Fibroblast of skin of scalp (primary cell): ENCODE results near the gene CDC42BPA.

ENCODE experiments used
- DNase-seq: peaks from one replicate; pipeline ENCODE4 v3.0.0-alpha.2; 2013

Gene CDC42BPA

DNA sequence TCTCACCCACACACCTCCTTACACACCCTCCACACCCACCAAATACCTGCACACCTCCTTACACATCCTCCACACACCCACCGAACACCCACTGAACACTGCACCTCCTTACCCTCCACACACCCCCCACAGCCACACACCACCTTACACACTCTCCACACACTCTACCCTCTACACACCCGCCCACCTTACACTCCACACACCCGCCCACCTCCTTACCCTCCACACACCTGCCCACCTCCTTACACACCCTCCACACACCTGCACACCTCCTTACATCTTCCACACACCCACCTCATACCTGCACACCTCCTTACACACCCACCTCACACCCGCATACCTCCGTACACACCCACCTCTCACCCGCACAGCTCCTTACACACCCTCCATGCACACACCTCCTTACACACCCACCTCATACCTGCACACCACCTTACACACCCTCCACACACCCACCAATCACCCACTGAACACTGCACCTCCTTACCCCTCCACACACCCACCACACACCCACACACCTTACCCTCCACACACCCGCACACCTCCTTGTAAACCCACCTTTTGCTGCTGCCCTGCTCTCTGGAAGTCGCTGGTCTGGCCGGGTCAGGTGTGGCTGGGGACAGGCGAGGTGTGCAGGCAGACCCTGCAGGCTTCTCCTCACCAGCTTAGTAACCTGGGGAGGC lies 339.7 kb downstream of the CDC42BPA start:
- no peak for DNase-seq

DNA sequence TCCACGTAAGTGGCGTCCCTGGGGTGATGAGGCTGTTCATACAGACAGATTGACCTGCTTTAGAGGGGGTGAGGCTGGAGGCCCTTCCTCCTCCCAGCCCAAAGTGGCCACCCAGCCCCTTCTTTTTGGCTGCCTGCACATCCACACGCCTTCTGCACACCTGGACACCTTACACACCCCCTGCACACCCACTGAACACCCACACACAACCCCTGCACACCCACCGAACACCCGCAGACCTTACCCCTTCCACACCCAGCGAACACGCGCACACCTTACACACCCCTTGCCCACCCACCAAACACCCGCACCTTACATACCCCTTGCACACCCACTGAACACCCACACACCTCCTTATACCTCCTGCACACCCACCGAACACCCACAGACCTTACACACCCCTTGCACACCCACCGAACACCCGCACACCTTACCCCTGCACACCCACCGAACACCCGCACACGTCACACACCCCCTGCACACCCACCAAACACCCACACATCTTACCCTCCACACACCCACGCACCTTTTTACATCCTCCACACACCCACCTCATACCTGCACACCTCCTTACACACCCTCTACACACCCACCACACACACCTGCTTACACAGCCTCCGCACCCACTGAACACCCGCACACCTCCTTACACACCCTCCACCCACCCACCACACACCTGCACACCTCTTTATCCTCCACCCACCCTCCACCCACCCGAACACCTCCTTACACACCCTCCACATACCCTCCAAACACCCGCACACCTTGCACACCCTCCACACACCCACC lies 340.5 kb downstream of the CDC42BPA start:
- DNase-seq = no peak

DNA sequence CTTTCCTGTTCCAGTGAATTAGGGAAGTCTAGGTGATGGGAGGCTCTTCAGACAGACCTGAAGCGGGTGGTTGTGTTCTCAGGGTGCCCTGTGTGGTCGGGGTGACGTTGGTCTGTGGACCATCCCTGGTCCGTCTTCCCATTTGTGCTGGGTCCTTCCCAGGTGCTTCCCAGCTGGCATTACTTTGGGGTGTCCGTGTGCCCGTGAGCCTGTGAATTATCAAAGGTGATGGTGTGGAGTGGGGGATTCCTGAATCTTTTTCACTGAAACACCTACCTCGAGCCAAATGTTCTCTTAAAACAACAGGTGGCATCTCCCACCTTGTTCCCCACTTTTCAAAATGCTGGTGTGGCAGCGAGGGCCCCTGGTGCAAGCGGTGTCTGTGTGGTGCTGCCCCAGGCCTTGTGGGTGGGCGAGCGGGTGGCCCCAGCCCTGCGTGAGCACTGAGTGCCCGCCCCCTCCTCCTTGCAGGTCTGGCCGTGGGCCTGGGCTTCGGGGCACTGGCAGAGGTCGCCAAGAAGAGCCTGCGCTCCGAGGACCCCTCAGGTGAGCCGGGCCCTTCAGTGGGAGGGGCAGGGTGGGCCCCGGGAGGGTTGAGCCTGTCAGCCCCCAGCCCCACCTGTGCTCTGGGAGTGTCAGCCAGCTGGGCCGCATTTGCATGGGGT lies 341.2 kb downstream of the CDC42BPA start:
- no peak for DNase-seq

DNA sequence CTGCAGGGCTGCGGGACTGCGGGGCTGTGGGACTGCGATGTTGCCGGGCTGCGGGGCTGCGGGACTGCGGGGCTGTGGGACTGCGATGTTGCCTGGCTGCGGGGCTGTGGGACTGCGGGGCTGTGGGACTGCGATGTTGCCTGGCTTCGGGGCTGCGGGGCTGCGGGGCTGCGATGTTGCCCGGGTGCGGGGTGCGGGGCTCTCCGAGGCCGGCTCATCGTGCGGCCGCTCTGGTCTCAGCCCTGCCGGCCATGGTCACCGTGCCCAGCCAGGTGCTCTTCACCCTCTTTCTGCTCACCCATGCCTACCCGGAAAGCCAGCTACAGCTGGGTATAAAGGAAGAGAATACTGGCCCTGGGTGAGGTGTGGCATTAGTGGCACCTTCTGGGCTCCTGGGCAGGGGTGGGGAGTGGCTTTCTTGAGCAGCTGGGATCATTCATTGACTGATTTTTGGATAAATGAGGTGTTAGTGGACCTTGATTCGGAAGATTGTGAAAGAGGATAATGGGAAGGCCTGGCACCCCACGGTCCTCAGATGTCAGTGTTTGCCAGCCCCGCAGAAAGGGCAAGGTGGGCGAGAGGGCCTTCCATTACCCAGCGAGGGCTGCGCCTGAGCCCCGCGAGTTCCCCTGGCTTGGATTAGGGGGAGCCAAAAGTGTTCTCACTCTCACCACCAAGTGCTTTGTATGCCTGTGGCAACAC lies 341.9 kb downstream of the CDC42BPA start:
- DNase-seq = no peak

DNA sequence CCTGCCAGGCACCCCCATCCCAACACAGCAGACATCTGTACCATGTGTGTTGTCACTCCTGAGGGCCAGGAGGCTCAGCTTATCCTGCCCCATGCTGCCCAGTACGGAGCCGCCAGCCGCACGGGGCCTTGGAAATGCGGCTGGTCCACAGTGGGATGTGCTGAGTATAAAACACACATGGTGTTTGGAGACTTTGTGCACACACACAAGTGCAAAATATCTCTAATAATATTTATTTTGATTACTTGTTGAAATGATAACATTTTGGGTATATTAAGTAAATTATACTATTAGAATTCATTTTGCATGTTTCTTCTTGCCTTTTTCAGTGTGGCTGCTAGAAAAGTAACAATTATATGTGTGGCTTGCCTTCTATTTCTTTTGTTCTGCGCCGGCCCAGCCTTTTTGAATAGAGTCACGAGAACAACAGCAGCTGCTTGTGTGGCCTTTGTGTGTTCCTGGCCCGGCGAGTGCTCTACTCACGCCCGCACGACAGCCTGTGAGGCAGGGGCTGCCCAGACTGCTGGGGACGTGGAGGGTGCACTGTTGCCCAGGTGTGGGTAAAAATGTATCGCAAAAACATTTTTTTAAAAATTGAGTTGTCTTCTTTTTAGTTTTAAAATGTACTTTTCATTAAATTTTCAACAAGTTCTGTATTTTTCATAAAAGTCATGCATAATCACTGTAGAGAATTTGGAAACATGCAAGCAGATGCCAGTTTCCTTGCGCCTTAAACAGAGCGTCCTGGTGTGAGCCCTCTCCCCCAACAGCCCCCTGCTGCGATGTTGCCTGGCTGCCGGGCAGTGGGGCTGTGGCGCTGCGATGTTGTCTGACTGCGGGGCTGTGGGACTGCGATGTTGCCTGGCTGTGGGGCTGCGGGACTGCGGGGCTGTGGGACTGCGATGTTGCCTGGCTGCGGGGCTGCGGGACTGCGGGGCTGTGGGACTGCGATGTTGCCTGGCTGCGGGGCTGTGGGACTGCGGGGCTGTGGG lies 342.7 kb downstream of the CDC42BPA start:
- no peak for DNase-seq

DNA sequence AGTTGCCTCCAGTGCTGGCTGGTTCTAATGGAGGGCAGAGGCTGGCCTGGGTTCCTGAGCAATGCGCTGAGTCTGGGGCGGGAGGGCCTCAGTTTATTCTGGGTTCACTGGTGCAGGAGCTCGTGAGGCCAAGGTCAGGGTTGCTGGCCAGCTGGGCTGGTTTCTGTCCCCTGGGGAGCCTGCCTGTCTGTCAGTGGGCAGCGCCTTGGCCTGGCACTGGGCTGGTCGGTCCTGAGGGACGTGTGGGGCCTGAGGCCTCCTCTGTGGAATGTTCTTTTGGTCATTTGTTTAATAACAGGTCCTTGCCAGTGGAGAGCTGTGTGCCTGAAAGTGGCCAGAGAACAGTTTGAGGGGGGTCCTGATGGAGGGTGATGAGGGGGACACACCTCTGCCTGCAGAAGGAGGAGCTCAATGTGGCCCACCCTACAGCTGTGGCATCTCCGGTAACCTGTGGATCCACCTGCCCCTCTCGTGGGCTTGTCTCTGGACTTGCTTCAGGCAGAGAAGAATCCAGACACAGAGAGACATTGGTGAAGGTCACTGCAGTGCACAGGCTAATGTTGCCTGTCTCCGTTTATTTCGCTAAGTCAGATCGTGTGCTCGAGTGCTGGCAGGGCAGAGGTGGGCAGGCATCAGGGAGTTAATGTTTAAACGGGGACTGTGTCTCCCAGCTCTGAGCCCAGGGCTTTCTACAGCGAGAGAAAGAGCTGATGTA lies 343.6 kb downstream of the CDC42BPA start:
- DNase-seq = no peak

DNA sequence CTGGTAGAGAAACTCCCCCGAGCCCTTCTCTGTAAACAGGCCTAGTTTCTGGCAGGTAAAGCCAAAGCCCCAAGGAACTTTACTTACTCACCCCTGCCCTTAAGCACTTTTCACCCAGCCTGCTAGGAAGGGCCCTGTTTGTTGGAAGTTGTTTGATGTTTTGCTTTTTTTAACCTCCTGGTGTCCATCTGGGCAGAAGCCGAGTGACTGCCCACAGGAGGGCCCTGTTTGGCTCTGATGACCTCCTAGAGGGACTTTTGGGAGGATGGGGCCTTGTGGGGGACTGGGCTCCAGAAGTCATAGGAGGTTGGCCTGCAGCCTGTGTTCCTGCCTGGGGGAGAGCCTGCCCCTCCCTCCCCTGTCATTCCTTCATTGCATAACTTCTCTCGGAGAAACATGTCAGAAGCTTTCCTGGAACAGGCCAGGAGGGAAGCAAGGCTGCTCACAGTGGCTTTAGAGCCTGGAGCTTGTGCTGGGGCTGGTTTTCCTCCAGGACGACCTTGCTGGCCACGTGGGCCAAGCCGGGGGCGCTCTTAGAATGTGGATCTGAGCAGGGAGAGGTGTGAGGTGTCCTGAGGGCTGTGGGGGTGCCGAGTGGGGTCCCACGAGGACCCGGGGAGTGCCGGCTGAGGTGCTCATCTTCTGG lies 344.3 kb downstream of the CDC42BPA start:
- DNase-seq = no peak

DNA sequence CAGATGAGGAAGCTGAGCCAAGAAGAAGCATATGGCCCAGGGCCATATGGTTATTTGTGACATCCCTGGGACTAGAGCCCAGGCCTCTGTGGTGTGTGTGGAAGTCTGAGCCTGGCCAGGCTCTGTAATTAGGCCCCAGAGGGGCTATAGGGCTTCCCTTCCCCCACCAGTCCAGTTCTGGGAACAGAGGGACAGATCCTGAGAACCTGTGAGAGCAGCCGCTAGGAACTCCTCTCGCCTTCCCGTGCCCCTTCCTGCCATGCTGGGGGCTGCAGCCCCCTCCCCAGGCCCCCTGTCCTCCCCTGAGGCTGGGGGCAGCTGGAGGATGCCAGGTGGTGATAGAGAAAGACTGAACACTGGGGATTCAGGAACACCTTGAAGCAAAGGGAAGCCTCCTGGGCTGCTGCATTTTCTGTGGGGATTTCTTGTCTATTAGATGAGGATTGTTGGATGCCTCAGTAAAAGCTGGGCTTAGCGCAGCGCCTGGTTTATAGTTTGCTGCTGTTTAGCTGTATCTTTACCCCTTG lies 344.9 kb downstream of the CDC42BPA start:
- DNase-seq = no peak

DNA sequence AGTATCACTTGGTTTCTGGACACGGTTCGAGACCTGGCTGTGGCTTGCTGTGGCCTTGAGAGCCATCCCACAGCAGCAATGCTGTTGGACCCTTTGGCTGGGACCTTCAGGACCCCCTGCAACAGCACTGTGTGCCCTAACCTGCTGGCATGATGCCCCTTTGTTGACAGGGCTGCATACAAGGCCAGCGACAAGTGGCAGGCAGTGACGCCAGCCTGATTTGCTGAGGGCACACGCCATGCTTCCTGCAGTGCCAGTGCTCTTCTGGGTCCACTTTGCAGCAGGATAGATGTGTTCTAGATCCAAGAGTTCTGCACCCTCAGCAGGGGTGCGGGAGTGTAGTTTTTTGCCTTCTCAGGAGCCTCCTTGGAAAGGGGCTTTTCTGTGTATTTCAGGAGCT lies 345.4 kb downstream of the CDC42BPA start:
- DNase-seq = no peak

DNA sequence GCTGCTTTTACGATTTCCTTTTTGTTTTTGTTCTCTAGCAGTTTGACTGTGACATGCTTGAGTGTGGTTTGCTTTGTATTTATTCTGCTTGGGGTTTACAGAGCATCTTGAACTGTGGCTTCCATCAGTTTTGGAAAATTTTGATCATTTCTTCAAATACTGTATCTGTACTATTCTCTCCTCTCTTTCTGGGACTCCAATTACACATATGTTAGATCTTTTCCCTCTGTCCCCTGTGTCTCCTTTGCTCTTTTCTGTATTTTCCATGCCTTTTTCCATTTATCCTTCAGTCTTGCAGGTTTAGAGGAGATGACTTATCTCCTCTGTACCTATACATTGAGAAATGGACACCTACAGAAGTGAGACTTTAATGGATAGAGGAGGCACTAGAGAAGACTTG lies 346.5 kb downstream of the CDC42BPA start:
- no peak for DNase-seq

DNA sequence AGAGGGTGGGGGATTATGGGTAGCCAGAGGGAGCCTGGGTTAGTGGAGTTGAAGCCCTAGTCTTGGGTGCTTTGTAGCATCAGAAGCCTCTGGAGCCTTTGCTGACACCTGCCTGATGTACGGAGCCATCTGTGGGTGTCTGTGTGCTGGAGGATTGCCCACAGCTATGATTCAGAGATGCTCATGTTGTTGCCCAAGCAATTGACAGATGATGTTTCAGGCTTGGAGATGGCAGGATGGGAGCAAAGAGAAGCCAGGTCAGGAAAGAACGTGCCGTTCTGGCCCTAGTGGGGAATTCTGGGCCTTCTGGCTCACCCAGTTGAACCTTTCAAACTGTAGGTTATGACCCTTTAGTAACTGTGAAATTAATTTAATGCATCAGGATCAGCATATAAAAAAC lies 350.6 kb downstream of the CDC42BPA start:
- DNase-seq = no peak

DNA sequence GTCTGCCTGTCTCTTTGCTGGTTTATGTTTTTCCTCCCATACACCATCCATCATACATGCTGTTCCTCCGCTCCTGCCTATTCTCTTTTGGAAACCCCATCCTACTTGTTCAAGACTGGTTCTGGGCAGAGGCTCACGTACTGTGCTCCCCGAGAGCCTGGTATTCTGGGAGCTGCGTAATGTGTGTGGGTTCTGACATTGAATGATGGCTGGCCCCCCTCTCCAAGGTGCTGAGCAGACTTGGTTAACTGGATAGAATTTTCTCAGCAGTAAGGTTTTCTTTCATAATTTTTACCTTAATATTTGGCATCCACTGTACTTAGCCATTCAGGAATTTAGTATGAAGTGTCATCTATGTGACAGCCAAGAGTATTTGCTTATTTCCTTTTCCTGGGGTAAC lies 351.6 kb downstream of the CDC42BPA start:
- DNase-seq = no peak

DNA sequence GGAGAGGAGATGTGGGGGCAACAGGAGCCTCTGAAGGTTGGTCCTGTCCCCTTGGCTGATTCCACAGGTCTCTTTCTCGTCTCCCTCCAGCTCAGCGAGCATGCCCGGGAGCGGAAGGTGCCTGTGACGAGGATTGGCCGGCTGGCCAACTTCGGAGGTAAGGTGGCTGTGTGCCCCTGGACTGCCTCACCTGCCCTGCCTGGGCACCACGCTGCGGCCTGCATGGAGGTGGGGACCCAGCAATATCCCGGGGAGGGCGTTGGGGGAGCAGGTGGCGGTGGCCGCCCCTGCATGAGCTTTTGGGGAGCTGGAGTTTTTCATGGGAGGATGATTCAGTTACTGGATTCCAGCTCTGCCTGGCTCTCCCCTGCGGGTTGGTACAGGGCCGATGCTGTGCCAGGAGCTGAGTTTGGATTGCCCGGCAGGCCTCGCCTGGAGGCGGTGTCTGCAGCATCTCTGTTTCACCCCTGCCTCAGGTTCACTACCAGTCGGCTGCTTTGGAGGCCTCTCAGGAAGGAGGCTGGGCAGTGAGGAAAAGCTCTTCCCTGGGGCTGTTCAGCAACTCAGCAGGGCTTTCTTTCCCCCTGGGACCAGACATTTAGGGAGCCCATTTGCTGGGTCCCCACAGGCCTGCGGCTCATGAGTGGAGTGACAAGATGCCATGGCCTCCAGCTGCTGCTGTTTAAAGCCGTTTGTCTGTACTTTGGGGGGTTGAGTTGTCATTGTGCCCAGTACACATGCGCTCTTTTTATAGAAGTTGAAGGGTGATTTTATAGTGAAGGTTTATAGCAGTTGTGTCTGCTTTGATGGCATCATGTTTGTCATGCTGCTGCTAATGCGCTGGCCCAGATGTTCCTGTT lies 352.5 kb downstream of the CDC42BPA start:
- no peak for DNase-seq

DNA sequence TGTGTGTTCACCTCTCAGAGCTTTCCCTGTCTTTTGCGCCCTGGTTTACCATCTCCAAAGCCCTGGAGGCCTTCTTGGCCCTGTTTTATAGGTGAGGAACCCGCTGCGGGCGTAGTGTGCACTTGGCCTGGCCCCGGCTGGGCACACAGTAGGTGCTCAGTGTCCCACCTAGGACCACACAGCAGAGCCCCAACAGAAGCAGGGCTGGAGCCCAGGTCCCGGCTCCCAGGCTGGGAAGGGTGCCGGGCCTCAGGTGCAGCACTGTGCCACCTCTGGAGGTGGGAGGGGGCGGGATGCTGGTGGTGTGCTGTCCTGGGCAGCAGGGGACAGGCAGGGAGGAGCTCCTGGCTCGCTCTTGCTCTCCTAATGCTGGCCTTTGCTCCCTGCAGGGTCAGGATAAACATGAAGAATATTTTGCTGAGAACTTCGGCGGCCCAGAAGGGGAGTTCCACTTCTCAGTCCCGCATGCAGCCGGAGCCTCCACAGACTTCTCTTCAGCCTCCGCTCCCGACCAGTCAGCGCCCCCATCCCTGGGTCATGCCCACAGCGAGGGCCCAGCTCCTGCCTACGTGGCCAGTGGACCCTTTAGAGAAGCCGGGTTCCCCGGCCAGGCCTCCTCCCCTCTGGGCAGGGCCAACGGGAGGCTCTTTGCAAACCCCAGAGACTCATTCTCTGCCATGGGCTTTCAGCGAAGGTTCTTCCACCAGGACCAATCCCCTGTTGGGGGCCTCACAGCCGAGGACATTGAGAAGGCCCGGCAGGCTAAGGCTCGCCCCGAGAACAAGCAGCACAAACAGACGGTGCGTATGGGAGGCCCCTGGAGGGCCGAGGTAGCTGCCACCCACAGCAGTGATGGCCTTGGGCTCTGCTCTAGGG lies 353.4 kb downstream of the CDC42BPA start:
- no peak for DNase-seq

DNA sequence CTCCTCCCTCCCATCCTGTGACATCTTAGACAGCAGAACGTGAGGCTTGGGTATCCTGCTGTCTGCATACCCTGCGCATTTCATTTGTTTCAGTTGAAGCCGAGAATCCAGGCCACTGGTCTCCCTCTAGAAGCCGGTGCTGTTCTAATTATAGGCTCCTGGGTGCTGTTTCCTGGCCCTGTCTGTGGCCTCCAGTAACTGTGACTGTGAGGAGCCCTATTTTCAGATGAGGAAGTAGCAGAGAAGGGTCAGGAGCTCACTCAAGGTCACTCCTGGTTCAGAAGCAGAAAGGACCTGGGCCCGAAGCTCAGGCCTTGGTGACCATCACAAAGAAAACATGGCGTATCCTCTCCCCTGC lies 354.2 kb downstream of the CDC42BPA start:
- DNase-seq = no peak

DNA sequence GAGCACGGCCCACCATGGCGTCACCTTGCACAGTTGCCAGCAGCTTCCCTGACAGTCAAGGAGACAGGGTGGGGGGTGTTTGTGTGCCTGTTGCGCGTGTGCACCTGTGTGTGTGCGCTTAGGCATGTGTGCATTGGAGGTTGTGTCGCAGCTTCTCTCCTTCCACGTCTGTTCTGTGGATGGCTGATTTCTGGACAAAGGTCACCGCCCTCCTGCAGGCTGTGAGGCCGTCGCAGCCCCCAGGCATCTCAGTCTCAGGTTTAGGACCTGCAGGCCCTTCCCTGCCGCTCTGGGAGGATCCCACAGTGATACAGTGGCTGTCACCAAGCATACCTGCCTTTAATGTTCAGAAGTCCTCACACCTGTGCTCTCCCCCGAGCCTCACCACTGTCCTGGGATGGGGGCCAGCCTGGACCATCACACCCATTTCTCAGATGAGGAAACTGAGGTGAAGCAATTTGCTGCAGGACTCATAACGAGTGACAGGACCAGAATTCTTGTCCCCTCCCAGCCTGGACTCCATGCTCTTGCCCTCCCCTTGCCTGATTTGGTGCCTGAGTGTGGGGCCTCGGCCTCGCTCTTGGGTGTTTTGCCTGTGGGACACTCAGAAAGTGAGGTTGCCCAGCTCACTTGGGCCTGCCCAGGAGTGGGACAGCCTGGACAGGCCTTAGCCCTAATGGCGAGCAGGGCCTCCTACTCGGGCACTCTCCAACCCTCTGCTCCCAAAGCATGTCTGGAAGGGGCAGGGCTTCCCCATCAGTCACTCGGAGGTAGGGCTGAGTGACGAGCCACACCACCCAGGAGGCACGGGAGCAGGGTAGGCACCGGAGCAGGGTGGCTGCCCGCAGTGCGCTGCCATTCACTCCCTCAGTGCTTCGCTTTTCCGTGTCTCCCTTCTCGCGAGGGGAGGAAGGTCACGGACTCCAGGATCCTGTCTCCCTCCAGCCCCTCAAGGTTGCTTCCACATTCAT lies 355.6 kb downstream of the CDC42BPA start:
- no peak for DNase-seq
